Measurements from ENCODE around the gene MFN2.
"Not testable (repeated sequence)": the region's sequence is repeated elsewhere in the genome, so short reads cannot be mapped to it uniquely, and the experiment has no call there.

The MFN2 gene

GRCh38 chr1:12028957-12029511 lies 48.8 kb downstream of the MFN2 start:
- no peak for FAIRE-seq

GRCh38 chr1:12029720-12030339 lies 49.6 kb downstream of the MFN2 start:
- no peak for FAIRE-seq

- FAIRE-seq, result no peak
These were observed 51.1 kb downstream of the MFN2 start for GRCh38 chr1:12031039-12031980.

- FAIRE-seq, result no peak
These were observed 51.9 kb downstream of the MFN2 start for GRCh38 chr1:12032161-12032621.

- not testable (repeated sequence) for FAIRE-seq
These were observed 53.2 kb downstream of the MFN2 start for GRCh38 chr1:12033441-12033840.

- no peak for FAIRE-seq
These were observed 54.1 kb downstream of the MFN2 start for GRCh38 chr1:12034381-12034801.

GRCh38 chr1:12035312-12035711 lies 55.1 kb downstream of the MFN2 start:
- FAIRE-seq, result no peak

- no peak for FAIRE-seq
These were observed 57.5 kb downstream of the MFN2 start for GRCh38 chr1:12037486-12038355.

- FAIRE-seq, result no peak
These were observed 58.3 kb downstream of the MFN2 start for GRCh38 chr1:12038356-12039163.

GRCh38 chr1:12039164-12039525 lies 58.9 kb downstream of the MFN2 start:
- FAIRE-seq, result no peak

GRCh38 chr1:12039824-12040456 lies 59.7 kb downstream of the MFN2 start:
- not testable (repeated sequence) for FAIRE-seq

GRCh38 chr1:12040457-12041051 lies 60.3 kb downstream of the MFN2 start:
- no peak for FAIRE-seq

GRCh38 chr1:12044187-12044877 lies 64.1 kb downstream of the MFN2 start:
- FAIRE-seq, result not testable (repeated sequence)

GRCh38 chr1:12046749-12047119 lies 66.5 kb downstream of the MFN2 start:
- no peak for FAIRE-seq

GRCh38 chr1:12047120-12047876 lies 67.1 kb downstream of the MFN2 start:
- no peak for FAIRE-seq

- FAIRE-seq, result no peak
These were observed 68.1 kb downstream of the MFN2 start for GRCh38 chr1:12048372-12048771.

- FAIRE-seq, result no peak
These were observed 69.4 kb downstream of the MFN2 start for GRCh38 chr1:12049616-12050015.

- no peak for FAIRE-seq
These were observed 71.1 kb downstream of the MFN2 start for GRCh38 chr1:12051361-12051760.

- FAIRE-seq, result no peak
These were observed 71.8 kb downstream of the MFN2 start for GRCh38 chr1:12052008-12052573.
